Measurements from ENCODE around the gene EEA1. TPM values are rescaled to one million over a fixed set of nuclear protein-coding genes. Genes with fewer than 3 reads are reported as not detected.

The EEA1 gene
- total and polyA plus RNA-seq, 2 of the 4 experiments (the other 2 are of a cell fraction) = 4.6 to 12.5 TPM

DNA sequence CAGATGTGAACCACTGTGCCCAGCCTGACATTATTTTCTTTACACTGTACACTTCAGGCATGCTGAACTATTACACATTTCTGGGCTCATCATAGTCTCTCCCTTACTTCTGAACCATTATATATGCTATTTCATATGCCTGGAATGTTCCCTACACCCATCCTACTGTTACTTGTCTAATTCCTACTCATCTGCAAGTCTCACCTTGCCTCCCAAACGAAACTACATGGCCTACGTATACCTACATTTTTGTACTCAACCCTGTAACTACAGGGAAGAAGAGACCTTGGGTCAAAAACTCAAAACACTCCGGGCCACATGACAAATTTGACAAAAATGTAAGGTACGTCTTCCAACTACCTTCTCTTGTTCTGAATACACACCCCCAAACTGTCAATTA, 9.5 kb upstream of the EEA1 start:
- H3K14ac ChIP-seq (replicated peaks; ENCODE audit: low read depth, low read length) = no peak overlapping the region
- no peak overlapping the region for H4K8ac ChIP-seq (ENCODE audit: low read depth in 2 of 2, low read length in 2 of 2)
- POLR2A ChIA-PET (ENCODE audit: unreplicated experiment) = no interaction called here
- intact Hi-C loops (cut with micrococcal nuclease) = no loop called here
- H3K4me2 ChIP-seq (ENCODE audit: low read depth, low read length) = no peak overlapping the region
- in situ Hi-C loops (cut with MboI; ENCODE audit: low sequenced_read_pairs) = no loop called here
- H3K27me3 ChIP-seq (ENCODE audit: control insufficient read depth, insufficient read depth, low read length) = no peaks in the 10 kb centered on the region
- CTCF ChIA-PET = no interaction called here
- H2BK15ac ChIP-seq (ENCODE audit: low read depth, low read length) = no peak overlapping the region
- peaks cover 13% of the 10 kb centered on the region for H3K4me1 ChIP-seq (ENCODE audit: control insufficient read depth, insufficient read depth, low read length)
- no peak overlapping the region for H2AFZ ChIP-seq (replicated peaks; ENCODE audit: low read length, poor library complexity)
- H4K5ac ChIP-seq (ENCODE audit: low read depth, low read length) = no peak overlapping the region
- H3K36me3 ChIP-seq (ENCODE audit: control insufficient read depth, insufficient read depth, low read length) = no peaks in the 10 kb centered on the region
- 80% methylated on average over 2 of the region's 4 CpGs; no CpG with 5 or more reads in 1 of the 2 experiments for WGBS, 2 experiments (ENCODE audit: extremely low coverage in 2 of 2, insufficient read length in 1 of 2)
- no peak overlapping the region for H3K23ac ChIP-seq (ENCODE audit: low read depth, low read length)
- H3K9ac ChIP-seq (ENCODE audit: low read depth, low read length) = no peak overlapping the region
- H2BK120ac ChIP-seq (ENCODE audit: low read depth, low read length) = no peak overlapping the region
- peak overlapping the region; percentile 40; the same call in 1 of the 2 replicates for H2BK20ac ChIP-seq (ENCODE audit: low read depth, low read length)
- ATAC-seq (ENCODE audit: low read depth) (no peak), DNase-seq (no peak)
- no peaks in the 10 kb centered on the region for H3K79me1 ChIP-seq (ENCODE audit: low read depth in 1 of 2, low read length in 2 of 2)
- no peak overlapping the region for H3K56ac ChIP-seq (ENCODE audit: extremely low read depth, insufficient read depth, low read length)
- dilution Hi-C loops (cut with HindIII; ENCODE audit: low sequenced_read_pairs, unreplicated experiment) = no loop called here
- H2AK5ac ChIP-seq (ENCODE audit: low read depth, low read length) = no peak overlapping the region
- peak overlapping the region; percentile 7 for H2BK5ac ChIP-seq (ENCODE audit: low read depth, low read length, poor library complexity, severe bottlenecking)
- no peak overlapping the region for H2AK9ac ChIP-seq (replicated peaks; ENCODE audit: low read depth, low read length, poor library complexity)
- peak overlapping the region; percentile 20; the same call in 1 of the 2 replicates for H3K4ac ChIP-seq (ENCODE audit: low read depth, low read length)
- peaks cover 9% of the 10 kb centered on the region for H3K9me1 ChIP-seq (ENCODE audit: insufficient read depth, low read length)
- no peak overlapping the region for H3K18ac ChIP-seq (ENCODE audit: low read depth, low read length)
- H3K27ac ChIP-seq (ENCODE audit: insufficient read depth, low read length) = no peak overlapping the region
- H3K9me3 ChIP-seq (ENCODE audit: control insufficient read depth, insufficient read depth, low read length) = no peaks in the 10 kb centered on the region
- BruUV-seq (replicated peaks) = no TSS peak
- H4K91ac ChIP-seq (ENCODE audit: insufficient read depth, low read depth, low read length) = no peak overlapping the region
- no peaks in the 10 kb centered on the region for H4K20me1 ChIP-seq (ENCODE audit: insufficient read depth, low read length)
- no peak overlapping the region for H3K4me3 ChIP-seq (ENCODE audit: insufficient read depth, low read depth, low read length)
- TF ChIP-seq MAZ (IDR thresholded peaks at IDR 0.05; ENCODE audit: borderline replicate concordance, low read depth, low read length) (no peak), NFE2L2 (IDR thresholded peaks at IDR 0.05; ENCODE audit: low read depth, low read length) (no peak), FOS (IDR thresholded peaks at IDR 0.05; ENCODE audit: low read depth, low read length) (no peak), SMC3 (IDR thresholded peaks at IDR 0.05; ENCODE audit: low read depth, low read length) (no peak), POLR2A (IDR thresholded peaks at IDR 0.05; ENCODE audit: low read depth, low read length) (no peak), RAD21 (IDR thresholded peaks at IDR 0.05; ENCODE audit: low read length) (no peak), MXI1 (IDR thresholded peaks at IDR 0.05; ENCODE audit: borderline replicate concordance, low read depth, low read length) (no peak), CHD1 (IDR thresholded peaks at IDR 0.05; ENCODE audit: low read depth, low read length) (no peak), BHLHE40 (IDR thresholded peaks at IDR 0.05; ENCODE audit: low read depth, low read length) (no peak), MAFK (IDR thresholded peaks at IDR 0.05; ENCODE audit: low read depth, low read length) (no peak), RCOR1 (IDR thresholded peaks at IDR 0.05; ENCODE audit: insufficient replicate concordance, low read length) (no peak), CEBPB (IDR thresholded peaks at IDR 0.05; ENCODE audit: low read depth, low read length) (no peak), RFX5 (IDR thresholded peaks at IDR 0.05; ENCODE audit: low read depth, low read length) (no peak)
- TF ChIP-seq, protein P1, sequence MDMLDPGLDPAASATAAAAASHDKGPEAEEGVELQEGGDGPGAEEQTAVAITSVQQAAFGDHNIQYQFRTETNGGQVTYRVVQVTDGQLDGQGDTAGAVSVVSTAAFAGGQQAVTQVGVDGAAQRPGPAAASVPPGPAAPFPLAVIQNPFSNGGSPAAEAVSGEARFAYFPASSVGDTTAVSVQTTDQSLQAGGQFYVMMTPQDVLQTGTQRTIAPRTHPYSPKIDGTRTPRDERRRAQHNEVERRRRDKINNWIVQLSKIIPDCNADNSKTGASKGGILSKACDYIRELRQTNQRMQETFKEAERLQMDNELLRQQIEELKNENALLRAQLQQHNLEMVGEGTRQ (IDR thresholded peaks at IDR 0.05; ENCODE audit: low read depth, low read length) = no peak
- TF ChIP-seq, protein P2, sequence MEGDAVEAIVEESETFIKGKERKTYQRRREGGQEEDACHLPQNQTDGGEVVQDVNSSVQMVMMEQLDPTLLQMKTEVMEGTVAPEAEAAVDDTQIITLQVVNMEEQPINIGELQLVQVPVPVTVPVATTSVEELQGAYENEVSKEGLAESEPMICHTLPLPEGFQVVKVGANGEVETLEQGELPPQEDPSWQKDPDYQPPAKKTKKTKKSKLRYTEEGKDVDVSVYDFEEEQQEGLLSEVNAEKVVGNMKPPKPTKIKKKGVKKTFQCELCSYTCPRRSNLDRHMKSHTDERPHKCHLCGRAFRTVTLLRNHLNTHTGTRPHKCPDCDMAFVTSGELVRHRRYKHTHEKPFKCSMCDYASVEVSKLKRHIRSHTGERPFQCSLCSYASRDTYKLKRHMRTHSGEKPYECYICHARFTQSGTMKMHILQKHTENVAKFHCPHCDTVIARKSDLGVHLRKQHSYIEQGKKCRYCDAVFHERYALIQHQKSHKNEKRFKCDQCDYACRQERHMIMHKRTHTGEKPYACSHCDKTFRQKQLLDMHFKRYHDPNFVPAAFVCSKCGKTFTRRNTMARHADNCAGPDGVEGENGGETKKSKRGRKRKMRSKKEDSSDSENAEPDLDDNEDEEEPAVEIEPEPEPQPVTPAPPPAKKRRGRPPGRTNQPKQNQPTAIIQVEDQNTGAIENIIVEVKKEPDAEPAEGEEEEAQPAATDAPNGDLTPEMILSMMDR (conservative IDR thresholded peaks at IDR 0.05; ENCODE audit: low read depth, low read length) = no peak
- TF ChIP-seq, protein P3, sequence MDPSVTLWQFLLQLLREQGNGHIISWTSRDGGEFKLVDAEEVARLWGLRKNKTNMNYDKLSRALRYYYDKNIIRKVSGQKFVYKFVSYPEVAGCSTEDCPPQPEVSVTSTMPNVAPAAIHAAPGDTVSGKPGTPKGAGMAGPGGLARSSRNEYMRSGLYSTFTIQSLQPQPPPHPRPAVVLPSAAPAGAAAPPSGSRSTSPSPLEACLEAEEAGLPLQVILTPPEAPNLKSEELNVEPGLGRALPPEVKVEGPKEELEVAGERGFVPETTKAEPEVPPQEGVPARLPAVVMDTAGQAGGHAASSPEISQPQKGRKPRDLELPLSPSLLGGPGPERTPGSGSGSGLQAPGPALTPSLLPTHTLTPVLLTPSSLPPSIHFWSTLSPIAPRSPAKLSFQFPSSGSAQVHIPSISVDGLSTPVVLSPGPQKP (IDR thresholded peaks at IDR 0.05; ENCODE audit: borderline replicate concordance, low read depth, low read length) = no peak
